GM12892 (cell line): ENCODE data around the gene ERMN.

Source experiments
- POLR2A ChIP-seq: IDR thresholded peaks from 2 replicates; pipeline ENCODE4 v1.6.1; 2011; ENCODE audit warnings: low read depth, low read length, control low read depth
- POLR2AphosphoS5 ChIP-seq: IDR thresholded peaks from 2 replicates; pipeline ENCODE4 v1.6.1; 2011; ENCODE audit warnings: low read depth, low read length, control low read depth
- TAF1 ChIP-seq: IDR thresholded peaks from 2 replicates; pipeline ENCODE4 v1.6.1; 2011; ENCODE audit warnings: low read depth, mild to moderate bottlenecking, control low read depth, low read length, borderline replicate concordance

DNA sequence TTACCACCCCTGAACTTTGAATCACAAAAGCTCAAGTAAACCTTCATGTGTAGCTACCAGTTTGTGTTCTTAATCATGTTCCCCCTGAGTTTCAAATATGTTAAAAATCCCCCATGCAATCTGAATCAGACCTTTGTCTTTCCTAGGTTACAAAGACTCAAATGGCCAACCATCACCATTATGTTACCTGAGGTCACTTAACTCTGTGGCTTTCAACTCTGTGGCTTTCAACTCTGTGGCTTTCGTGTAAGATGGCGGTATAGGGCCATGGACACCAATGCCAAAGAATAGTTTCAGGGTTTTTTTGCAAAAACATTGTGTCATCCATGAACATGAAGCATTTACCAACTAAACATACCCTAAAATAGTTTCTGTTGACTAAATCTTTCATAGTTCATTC lies 6.7 kb downstream of the ERMN start:
- no peak for TF ChIP-seq POLR2A
- TF ChIP-seq POLR2AphosphoS5, result no peak
- no peak for TF ChIP-seq TAF1
